IgD-negative memory B cell (primary cell): ENCODE data around the gene MAST2. TPM values are rescaled to one million over a fixed set of nuclear protein-coding genes. Genes with fewer than 3 reads are reported as not detected.
"Not testable (repeated sequence)": the region's sequence is repeated elsewhere in the genome, so short reads cannot be mapped to it uniquely, and the experiment has no call there.

ENCODE experiments used
- H3K27ac Mint-ChIP-seq, 3 donors: one replicate each; pipeline ENCODE4 v1.8.0; 2020 to 2022; ENCODE audit warnings: mild to moderate bottlenecking in 3 of 3, mixed read lengths in 3 of 3, moderate library complexity in 1 of 3
- H3K27me3 Mint-ChIP-seq: one replicate; pipeline ENCODE4 v1.8.0; 2021; ENCODE audit warnings: mixed read lengths
- H3K36me3 Mint-ChIP-seq: one replicate; pipeline ENCODE4 v1.8.0; 2020; ENCODE audit warnings: mild to moderate bottlenecking, mixed read lengths
- H3K4me1 Mint-ChIP-seq, 3 donors: one replicate each; pipeline ENCODE4 v1.8.0; 2020 to 2022; ENCODE audit warnings: mixed read lengths in 3 of 3, mild to moderate bottlenecking in 1 of 3
- H3K4me3 Mint-ChIP-seq, 4 donors: one replicate each; pipeline ENCODE4 v1.8.0; 2020 to 2022; ENCODE audit warnings: mild to moderate bottlenecking in 4 of 4, mixed read lengths in 4 of 4, moderate library complexity in 3 of 4
- H3K9me3 Mint-ChIP-seq, 3 donors: one replicate each; pipeline ENCODE4 v1.8.0; 2020 to 2021; ENCODE audit warnings: mixed read lengths in 3 of 3, mild to moderate bottlenecking in 1 of 3
- polyA plus RNA-seq: library from polyadenylated mRNA; unstranded; fragments of 300-500 nt; fragmentation: Illumina TruSeq; gene quantifications from one replicate; pipeline ENCODE4 v1.2.3, GENCODE V29; 2021

The MAST2 gene
- polyA plus RNA-seq, 1 donor from 2014 or later: 3.1 TPM

DNA sequence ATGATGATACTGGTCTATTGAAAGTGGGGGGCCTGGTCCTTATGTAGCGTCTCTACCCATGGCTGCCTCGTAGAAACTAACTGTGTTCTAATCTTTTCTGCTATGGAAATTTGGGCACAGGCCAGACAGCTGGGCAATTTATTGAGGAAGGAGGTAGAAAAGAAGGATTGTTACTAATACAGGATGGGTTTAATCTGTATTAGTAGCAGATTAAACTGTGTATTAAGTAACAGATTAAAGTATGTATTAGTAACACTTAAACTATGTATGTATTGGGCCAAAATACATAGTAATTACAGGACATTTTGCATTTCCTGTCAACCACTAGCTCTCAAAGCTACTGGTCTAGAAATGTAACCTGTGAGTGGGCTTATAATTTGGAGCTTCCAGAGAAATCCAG, 142.0 kb downstream of the MAST2 start:
- Mint-ChIP-seq H3K36me3 (peaks cover 7% of the 10 kb centered on the region), H3K27me3 (no peaks in the 10 kb centered on the region), H3K4me3 (no peak overlapping the region), H3K27ac (no peak overlapping the region), H3K9me3 (peaks cover 3 to 11% (median 8%) of the 10 kb centered on the region in 3 donors), H3K4me1 (peaks cover 0 to 6% (median 0%) of the 10 kb centered on the region in 3 donors)

DNA sequence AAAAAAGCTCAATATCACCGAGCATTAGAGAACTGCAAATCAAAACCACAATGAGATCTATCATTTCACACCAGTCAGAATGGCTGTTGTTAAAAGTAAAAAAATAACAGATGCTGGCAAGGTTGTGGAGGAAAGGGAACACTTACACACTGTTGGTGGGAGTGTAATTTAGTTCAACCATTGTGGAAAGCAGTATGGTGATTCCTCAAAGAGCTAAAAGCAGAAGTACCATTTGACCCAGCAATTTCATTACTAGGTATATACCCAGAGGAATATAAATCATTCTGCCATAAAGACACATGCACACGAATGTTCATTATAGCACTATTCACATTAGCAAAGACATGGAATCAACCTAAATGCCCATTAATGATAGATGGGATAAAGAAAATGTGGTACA, 146.1 kb downstream of the MAST2 start:
- not testable (repeated sequence) for H3K36me3 Mint-ChIP-seq, H3K4me1 Mint-ChIP-seq, H3K27ac Mint-ChIP-seq, H3K27me3 Mint-ChIP-seq, H3K9me3 Mint-ChIP-seq, H3K4me3 Mint-ChIP-seq

DNA sequence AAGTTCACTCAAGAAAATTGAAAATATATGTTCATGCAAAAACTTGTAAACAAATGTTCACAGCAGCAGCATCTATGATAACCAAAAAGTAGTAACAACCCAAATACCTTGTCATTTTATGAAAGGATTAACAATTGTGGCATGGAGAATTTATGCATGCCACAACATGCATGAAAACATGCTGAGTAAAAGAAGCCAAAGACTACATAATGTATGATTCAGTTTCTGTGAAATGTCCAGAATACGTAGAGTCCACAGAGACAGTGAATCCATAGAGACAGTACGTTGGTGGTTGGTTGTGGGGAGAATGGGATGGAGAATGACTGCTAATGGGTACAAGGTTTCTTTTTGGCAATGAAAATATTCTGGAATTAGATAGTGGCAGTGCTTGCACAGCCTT, 148.7 kb downstream of the MAST2 start:
- peaks cover 0 to 3% (median 0%) of the 10 kb centered on the region in 3 donors for H3K9me3 Mint-ChIP-seq
- H3K27me3 Mint-ChIP-seq: no peaks in the 10 kb centered on the region
- H3K27ac Mint-ChIP-seq: no peak overlapping the region
- no peak overlapping the region for H3K4me3 Mint-ChIP-seq
- peaks cover 4% of the 10 kb centered on the region for H3K36me3 Mint-ChIP-seq
- peaks cover 0 to 2% (median 0%) of the 10 kb centered on the region in 3 donors for H3K4me1 Mint-ChIP-seq

- Mint-ChIP-seq H3K36me3 (no peaks in the 10 kb centered on the region), H3K27me3 (no peaks in the 10 kb centered on the region), H3K4me1 (peaks cover 0 to under 1% (median 0%) of the 10 kb centered on the region in 3 donors), H3K9me3 (no peaks in the 10 kb centered on the region), H3K27ac (no peak overlapping the region), H3K4me3 (no peak overlapping the region)
Observed at GRCh38 chr1:45953934-45954847, 150.8 kb downstream of the MAST2 start.

GRCh38 chr1:45957684-45958083, 154.3 kb downstream of the MAST2 start:
- H3K9me3 Mint-ChIP-seq: no peaks in the 10 kb centered on the region
- H3K27me3 Mint-ChIP-seq: no peaks in the 10 kb centered on the region
- no peak overlapping the region for H3K27ac Mint-ChIP-seq
- H3K4me3 Mint-ChIP-seq: no peak overlapping the region
- no peaks in the 10 kb centered on the region for H3K4me1 Mint-ChIP-seq
- H3K36me3 Mint-ChIP-seq: peaks cover 3% of the 10 kb centered on the region

GRCh38 chr1:45958317-45958716, 154.9 kb downstream of the MAST2 start:
- Mint-ChIP-seq H3K4me1 (no peaks in the 10 kb centered on the region), H3K36me3 (peaks cover 4% of the 10 kb centered on the region), H3K27me3 (no peaks in the 10 kb centered on the region), H3K4me3 (no peak overlapping the region), H3K9me3 (no peaks in the 10 kb centered on the region), H3K27ac (no peak overlapping the region)

DNA sequence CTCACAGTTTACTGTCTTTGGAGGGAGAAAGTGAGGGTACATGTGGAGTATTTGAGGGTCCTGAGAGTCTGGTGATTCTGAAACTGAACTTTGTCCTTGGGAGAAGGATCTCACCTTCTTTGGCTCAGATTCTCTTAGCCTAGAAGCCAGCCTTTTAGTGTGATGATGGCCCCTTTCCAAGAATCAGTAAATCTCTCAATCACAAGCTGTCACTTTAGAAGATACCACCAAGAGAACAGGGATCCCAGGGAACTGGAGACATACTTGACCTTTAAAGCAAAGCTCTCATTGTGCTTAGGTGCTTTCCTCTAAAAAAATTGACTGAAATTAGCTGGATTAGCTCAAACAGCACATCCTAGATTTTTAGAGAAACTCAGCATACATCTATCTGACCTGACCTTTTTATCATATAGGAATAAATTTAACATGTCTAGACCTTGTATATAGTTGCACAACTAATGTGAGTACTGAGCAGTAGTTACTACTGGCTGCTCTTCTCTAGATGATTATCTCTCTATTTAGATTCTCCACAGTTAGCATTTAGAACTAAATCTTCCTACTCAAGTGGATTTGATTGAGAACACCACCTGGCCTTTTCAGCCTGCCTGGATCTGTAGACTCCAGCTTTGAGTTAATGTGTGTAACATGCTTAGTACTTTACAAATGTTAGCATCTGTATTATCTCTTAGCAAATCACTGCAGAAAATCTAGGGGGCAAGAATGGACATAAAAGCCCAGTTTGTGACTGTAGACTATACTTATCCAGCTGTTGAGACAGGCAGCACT, 157.7 kb downstream of the MAST2 start:
- no peak overlapping the region for H3K4me3 Mint-ChIP-seq
- H3K27ac Mint-ChIP-seq: no peak overlapping the region
- peaks cover 8% of the 10 kb centered on the region for H3K36me3 Mint-ChIP-seq
- H3K27me3 Mint-ChIP-seq: no peaks in the 10 kb centered on the region
- H3K4me1 Mint-ChIP-seq: no peaks in the 10 kb centered on the region
- no peaks in the 10 kb centered on the region for H3K9me3 Mint-ChIP-seq

DNA sequence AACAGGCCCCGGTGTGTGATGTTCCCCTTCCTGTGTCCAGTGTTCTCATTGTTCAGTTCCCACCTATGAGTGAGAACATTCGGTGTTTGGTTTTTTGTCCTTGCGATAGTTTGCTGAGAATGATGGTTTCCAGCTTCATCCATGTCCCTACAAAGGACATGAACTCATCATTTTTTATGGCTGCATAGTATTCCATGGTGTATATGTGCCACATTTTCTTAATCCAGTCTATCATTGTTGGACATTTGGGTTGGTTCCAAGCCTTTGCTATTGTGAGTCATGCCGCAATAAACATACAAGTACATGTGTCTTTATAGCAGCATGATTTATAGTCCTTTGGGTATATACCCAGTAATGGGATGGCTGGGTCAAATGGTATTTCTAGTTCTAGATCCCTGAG, 158.5 kb downstream of the MAST2 start:
- not testable (repeated sequence) for H3K36me3 Mint-ChIP-seq, H3K27ac Mint-ChIP-seq, H3K9me3 Mint-ChIP-seq, H3K4me1 Mint-ChIP-seq, H3K4me3 Mint-ChIP-seq, H3K27me3 Mint-ChIP-seq

DNA sequence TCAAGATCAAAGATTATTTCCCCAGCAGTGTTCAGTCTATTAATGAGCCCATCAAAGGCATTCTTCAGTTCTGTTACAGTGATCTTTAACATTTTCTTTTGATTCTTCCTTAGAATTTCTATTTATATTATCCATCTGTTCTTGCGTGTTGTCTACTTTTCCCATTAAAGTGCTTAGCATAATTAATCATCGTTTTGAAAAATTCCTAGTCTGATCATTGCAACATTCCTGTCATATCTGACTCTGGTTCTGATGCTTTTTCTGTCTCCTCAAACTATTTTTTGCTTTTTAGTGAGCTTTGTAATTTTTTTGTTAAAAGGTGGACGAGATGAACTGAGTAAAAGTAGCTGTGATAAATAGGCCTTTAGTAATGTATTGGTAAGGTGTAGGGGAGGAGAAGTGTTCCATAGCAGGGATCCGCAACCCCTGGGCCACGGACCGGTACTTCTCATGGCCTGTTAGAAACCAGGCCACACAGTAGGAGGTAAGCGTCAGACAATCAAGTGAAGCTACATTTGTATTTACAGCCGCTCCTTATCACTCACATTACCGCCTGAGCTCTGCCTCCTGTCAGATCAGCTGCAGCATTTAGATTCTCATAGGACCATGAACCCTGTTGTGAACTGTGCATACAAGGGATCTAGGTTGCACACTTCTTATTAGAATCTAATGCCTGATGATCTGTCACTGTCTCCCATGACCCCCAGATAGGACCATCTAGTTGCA, 165.7 kb downstream of the MAST2 start:
- Mint-ChIP-seq H3K36me3 (peaks cover 7% of the 10 kb centered on the region), H3K4me3 (no peak overlapping the region), H3K9me3 (no peaks in the 10 kb centered on the region), H3K4me1 (no peaks in the 10 kb centered on the region), H3K27me3 (no peaks in the 10 kb centered on the region), H3K27ac (no peak overlapping the region)

DNA sequence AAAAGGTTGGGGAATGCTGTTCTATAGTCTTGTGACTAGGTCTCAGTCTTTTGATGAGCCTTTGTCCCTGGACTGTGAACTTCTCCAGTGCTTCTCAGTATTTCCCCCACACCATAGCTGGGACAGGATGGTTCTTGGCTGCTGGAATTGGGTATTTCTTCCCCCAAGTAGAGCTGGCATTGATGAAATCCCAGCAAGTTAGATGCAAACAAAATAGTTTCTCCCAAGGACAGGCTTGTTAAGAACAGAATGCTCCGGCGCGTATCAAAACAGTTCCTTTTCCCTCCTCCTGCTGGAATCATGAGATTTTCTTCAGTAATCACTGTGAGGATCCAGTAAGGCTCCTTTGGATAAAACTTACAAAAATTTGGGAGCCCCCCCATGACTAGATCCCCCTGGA, 166.5 kb downstream of the MAST2 start:
- Mint-ChIP-seq H3K27ac (no peak overlapping the region), H3K27me3 (no peaks in the 10 kb centered on the region), H3K4me1 (no peaks in the 10 kb centered on the region), H3K4me3 (no peak overlapping the region), H3K9me3 (no peaks in the 10 kb centered on the region), H3K36me3 (peaks cover 7% of the 10 kb centered on the region)

DNA sequence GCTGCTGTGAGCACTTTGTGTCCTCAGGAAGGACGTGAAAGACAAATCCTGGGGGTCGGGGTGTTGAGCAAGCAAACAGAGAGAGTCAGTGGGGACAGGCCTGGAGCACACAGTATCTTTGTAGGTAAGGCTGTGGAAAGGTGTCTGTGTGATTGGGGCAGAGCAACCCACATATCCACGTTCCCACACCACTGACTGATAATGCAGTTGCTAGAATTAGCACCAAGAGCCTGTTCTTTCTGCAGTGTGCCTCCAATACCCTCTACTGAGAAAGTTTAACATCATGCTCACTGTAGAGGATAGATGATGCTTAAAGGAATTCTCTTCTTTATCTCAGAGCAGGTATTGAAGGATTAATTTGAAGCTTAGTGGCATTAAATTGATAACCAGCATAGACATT, 167.9 kb downstream of the MAST2 start:
- Mint-ChIP-seq H3K9me3 (no peaks in the 10 kb centered on the region), H3K27me3 (no peaks in the 10 kb centered on the region), H3K27ac (no peak overlapping the region), H3K4me1 (no peaks in the 10 kb centered on the region), H3K36me3 (peaks cover 5% of the 10 kb centered on the region), H3K4me3 (no peak overlapping the region)

- Mint-ChIP-seq H3K4me1 (no peaks in the 10 kb centered on the region), H3K9me3 (no peaks in the 10 kb centered on the region), H3K36me3 (peaks cover 5% of the 10 kb centered on the region), H3K4me3 (no peak overlapping the region), H3K27me3 (no peaks in the 10 kb centered on the region), H3K27ac (no peak overlapping the region)
Observed at GRCh38 chr1:45971922-45972531, 168.6 kb downstream of the MAST2 start.

DNA sequence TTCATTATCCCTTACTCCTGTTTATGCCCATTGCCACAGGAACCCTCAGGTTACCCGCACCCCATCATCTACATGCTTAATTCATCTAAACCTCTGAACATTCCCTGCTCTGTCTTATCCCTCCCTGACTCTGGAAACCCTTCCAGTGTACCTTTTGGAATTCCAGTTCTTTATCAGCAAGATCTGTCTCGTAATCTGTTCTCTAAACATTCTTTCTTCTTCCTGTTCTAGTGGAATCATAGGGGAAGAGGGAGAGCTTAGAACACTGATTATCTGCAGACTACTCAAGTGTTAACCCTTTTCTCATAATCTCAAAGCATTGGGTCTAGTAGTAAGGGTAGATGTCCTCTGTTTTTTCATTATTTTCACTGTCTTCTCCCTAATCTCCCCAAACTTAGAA, 169.2 kb downstream of the MAST2 start:
- H3K4me1 Mint-ChIP-seq: no peaks in the 10 kb centered on the region
- peaks cover 5% of the 10 kb centered on the region for H3K36me3 Mint-ChIP-seq
- H3K4me3 Mint-ChIP-seq: no peak overlapping the region
- no peaks in the 10 kb centered on the region for H3K9me3 Mint-ChIP-seq
- no peaks in the 10 kb centered on the region for H3K27me3 Mint-ChIP-seq
- H3K27ac Mint-ChIP-seq: no peak overlapping the region

GRCh38 chr1:45973121-45973520, 169.7 kb downstream of the MAST2 start:
- H3K27ac Mint-ChIP-seq: no peak overlapping the region
- H3K4me3 Mint-ChIP-seq: no peak overlapping the region
- no peaks in the 10 kb centered on the region for H3K27me3 Mint-ChIP-seq
- H3K4me1 Mint-ChIP-seq: no peaks in the 10 kb centered on the region
- no peaks in the 10 kb centered on the region for H3K9me3 Mint-ChIP-seq
- H3K36me3 Mint-ChIP-seq: peaks cover 5% of the 10 kb centered on the region
